GM12873 (cell line): Measurements from ENCODE around the gene HTD2.

ENCODE experiments used
- TF ChIP-seq, protein P1 (sequence below): IDR thresholded peaks from 2 replicates; pipeline ENCODE4 v1.5.1; 2012; ENCODE audit warnings: low read depth, mild to moderate bottlenecking, moderate library complexity, low read length, control low read depth; ENCODE audit not compliant: insufficient read depth; ENCODE audit errors: missing control alignments

Gene HTD2

DNA sequence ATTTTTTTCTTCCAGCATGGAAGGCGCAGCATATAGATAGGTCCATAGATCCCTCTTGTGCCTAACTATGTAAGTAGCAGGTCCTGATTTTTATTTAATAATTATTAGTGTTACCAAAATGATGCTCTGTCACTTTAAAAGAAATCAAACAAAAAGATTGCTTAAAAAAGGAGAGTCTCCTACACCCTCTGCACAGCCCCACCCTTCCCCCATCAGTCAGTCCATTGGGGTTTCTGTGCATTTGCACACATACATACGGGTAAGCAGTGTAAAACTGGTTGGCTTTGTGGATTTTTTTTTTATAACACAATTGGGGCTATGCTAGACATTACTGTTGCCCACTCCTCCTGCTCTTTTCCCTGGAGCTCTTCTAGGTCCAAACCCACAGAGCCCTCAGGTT is 7.2 kb upstream of the HTD2 start:
- TF ChIP-seq, protein P1, sequence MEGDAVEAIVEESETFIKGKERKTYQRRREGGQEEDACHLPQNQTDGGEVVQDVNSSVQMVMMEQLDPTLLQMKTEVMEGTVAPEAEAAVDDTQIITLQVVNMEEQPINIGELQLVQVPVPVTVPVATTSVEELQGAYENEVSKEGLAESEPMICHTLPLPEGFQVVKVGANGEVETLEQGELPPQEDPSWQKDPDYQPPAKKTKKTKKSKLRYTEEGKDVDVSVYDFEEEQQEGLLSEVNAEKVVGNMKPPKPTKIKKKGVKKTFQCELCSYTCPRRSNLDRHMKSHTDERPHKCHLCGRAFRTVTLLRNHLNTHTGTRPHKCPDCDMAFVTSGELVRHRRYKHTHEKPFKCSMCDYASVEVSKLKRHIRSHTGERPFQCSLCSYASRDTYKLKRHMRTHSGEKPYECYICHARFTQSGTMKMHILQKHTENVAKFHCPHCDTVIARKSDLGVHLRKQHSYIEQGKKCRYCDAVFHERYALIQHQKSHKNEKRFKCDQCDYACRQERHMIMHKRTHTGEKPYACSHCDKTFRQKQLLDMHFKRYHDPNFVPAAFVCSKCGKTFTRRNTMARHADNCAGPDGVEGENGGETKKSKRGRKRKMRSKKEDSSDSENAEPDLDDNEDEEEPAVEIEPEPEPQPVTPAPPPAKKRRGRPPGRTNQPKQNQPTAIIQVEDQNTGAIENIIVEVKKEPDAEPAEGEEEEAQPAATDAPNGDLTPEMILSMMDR, result no peak

DNA sequence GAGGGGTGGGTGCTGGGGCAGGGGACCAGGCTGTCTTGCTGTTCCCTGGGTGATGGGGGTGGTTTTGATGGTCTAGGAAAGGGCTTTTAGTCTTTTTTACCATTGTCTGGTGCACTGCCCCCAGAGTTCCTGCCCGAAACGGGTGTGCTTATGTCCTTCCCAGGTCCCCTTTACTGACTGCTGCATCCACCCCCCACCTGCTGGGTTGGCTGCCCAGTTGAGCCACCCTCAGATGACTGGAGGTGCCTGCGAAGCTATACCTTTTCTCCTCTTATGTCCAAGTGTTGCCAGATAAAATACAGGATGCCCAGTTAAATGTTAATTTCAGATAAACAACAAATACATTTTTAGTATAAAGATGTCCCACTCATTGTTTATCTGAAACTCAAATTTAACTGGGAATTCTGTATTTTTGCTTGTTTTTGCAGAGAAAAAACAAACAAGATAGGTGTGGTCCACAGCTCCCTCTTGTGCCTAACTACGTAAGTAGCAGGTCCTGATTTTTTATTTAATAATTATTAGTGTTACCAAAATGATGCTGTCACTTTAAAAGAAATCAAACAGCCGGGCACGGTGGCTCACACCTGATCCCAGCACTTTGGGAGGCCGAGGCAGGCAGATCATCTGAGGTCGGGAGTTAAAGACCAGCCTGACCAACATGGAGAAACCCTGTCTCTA is 6.3 kb upstream of the HTD2 start:
- TF ChIP-seq, protein P1, result peak; percentile 54

DNA sequence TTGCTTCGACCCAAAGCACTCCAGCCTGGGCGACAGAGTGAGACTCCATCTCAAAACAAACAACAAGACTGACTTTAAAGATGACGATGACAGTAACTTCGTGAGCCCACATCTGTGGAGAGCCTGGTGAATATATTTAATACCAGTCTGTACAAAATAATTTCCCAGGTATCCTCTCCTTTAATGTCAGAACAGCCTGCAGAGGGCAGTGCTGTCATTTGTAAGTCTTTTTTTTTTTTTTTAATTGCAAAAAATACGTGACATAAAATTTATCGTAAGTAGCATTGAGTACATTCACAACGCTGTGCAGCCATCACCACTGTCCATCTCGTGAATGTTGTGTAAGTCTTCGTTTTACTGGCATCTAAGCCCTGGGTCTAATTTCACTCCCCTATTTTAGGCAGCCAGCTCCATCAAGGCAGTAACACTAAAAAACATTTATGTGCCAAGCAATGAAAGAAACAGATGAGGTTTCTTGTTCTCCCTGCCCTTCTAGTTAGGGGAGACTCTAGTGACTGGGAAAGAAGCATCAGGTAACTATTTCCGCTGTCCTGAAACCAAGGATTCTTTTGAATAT is 1.4 kb downstream of the HTD2 start:
- TF ChIP-seq, protein P1, result peak; percentile 48

DNA sequence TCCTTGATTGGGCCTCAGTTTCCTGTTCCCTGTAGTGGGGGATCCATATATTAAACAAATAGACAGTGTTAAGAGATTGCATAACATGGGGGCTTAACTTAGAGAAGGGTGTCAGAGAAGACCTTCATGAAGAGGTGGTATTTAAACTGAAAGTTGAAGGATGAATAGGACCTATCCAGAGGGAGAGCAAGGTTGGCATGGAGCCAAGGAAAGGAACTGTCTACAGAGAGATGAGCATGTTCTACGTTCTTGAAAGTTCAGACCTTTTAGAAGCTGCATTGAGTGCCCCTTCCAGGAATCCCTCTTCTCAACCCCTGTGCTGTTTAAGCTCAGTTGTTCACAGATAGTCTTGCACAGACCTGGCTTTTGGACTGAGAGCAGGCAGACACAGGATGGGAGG is 2.4 kb downstream of the HTD2 start:
- TF ChIP-seq, protein P1, result no peak

DNA sequence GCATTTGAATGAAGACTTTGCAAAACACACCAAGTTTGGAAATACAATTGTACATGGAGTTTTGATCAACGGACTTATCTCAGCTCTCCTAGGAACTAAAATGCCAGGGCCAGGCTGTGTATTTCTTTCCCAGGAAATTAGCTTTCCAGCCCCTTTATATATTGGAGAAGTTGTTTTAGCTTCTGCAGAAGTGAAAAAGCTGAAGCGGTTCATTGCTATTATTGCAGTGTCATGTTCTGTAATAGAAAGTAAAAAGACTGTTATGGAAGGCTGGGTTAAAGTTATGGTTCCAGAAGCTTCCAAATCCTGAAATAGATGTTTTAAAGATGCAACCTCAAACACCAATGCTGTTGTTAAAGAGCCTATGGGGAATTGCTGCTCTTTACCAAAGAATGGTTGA is 11.5 kb downstream of the HTD2 start:
- TF ChIP-seq, protein P1, result no peak

DNA sequence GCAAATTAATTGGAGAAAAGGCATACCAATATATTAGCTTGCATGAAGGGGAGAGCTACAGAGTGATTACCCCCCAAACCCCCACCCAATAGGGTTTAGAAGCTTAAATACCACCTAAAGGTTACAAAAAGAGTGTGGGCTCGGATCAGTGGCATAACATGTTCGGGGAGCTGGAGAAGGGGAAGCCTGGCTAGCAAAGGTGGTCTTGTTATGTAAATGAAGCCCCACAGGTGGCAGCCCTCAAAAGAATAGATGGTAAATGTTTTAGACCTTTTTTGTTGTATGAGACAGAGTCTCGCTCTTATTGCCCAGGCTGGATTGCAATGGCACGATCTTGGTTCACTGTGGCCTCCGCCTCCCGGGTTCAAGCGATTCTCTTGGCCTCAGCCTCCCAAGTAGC is 15.5 kb downstream of the HTD2 start:
- TF ChIP-seq, protein P1, result no peak

DNA sequence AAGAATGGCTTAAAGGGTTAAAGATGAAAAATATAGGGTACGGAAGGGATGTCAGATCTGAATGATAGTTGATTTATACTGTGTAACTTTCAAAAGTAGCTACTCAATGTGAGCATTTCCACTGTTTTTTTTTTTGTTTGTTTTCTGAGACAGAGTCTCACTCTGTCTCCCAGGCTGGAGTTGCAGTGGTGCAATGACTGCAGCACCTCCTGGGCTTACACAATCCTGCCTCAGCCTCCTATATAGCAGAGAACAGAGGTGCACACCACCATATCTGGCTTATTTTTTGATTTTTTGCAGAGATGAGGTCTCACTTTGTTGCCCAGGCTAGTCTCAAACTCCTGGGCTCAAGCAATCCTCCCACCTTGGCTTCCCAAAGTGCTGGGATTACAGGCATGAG is 16.5 kb downstream of the HTD2 start:
- TF ChIP-seq, protein P1, result no peak
